NCI-H526 treated with DMSO at 0.1 percent for 48 hours (cell line): ENCODE measurements around the gene TIE1.
A peak's percentile ranks its signal among the peaks of the same experiment; 100 is the strongest.

ENCODE experiments used
- DNase-seq: peaks from one replicate; lab custom pipeline; 2025; lab: John Stamatoyannopoulos, UW

TIE1 gene

GRCh38 chr1:43274125-43274803, 26.5 kb upstream of the TIE1 start:
- DNase-seq: no peak

GRCh38 chr1:43274804-43275180, 26.0 kb upstream of the TIE1 start:
- no peak for DNase-seq

DNA sequence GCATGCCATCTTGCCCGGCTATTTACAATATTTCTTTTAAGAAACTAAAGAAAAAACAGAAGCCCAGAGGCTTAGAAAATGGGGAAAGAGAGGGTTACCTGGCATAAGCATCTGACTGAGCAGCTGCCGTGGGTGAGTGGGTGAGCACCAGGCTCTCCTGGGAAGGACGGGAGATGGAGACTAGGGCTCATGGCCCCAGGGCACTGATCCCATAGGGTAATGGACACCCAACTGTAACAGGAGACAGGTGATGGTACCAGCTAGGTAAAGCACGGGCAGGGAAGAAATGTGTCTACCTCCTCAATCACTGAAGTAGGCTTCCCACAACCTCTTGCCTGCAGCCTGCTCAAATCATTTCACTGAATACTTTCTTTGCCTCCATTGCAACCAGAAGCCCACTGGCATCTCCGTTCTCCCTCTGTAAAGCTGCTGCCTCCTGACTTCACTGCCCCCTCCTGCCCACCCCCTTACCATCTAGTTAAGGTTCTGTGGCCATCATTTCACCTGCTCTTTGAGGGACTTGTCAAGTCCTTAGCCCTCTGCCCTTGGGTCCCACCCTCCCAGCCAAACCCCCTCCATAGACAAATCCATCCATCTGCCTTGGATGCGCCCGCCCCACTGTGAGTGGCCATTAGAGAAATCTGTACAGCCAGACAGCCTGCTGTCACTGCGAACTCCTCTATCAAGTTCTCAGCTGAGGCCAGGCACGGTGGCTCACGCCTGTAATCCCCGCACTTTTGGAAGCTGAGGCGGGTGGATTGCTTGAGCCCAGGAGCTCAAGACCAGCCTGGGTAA, 24.8 kb upstream of the TIE1 start:
- DNase-seq: no peak

DNA sequence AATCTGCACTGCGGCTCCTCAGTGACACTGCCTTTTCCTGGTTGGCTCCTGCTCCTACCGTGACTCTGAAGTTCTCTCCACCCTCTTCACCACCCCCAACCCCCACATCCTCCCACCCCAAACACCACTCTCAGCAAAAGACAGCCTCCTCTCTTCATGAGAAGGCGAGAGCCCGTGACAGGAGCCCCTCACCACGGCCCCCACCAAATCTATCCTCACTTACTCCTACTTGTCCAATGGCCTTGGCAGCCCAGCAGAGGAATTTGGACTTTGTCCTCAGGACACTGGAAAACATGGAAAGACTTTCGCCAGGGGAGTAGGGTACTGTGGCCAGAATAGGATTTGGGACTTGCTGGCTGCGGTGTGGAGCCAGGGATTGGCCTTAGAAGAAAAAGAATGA, 24.1 kb upstream of the TIE1 start:
- no peak for DNase-seq

DNA sequence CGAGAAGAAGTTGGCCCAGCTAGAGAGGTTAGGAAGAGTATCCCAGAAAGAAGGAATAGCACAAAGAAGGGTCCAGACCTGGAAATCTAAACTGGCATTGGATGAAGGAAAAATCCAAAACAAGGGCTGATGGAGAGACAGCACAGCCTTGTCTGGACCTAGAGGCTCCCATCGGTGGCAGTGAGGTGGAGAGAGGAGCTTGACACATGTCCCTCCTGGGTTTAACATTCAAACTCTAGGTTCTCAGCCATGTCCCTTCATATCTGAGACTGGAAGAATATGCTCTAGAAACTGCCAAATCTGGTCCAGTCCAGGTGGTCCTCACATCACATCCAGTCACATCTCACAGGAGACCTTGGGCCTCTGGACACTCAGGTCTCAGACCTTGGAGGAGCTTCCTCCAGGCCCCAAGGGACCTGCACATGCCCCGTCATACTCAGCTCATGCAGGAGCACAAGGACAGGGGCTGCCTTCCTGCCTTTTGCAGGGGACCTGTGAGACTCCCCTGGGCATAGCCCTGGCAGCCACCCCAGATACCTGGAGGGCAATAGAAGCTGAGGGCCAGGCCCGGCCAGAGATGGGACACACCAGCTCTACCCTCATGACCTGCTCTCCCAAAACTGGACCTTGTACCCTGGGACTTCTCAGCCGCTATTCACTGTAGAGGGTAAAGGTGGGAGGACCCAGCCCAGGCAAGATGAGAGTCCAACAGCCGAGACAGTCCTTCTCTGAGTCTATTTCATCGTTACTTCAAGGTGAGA, 23.5 kb upstream of the TIE1 start:
- no peak for DNase-seq

DNA sequence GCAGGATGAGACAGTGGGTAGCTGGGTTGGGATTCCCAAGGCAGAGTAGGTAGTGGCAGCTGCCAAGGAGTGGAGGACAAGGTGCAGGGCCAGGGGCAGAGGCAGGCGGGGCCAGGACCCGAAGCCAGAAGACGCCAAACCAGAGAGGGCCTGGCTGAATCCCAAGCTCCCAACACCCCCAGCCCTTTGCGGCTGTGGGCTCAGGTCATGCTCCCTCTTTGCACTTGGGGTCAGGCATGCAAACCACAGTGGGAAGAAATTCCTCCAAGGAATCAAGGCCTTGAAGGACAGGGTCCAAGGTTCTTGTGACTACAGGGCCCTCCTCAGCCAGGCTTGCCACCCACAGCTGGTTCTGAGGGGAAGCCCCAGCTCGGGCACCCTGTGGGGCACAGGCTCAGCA, 21.6 kb upstream of the TIE1 start:
- no peak for DNase-seq

DNA sequence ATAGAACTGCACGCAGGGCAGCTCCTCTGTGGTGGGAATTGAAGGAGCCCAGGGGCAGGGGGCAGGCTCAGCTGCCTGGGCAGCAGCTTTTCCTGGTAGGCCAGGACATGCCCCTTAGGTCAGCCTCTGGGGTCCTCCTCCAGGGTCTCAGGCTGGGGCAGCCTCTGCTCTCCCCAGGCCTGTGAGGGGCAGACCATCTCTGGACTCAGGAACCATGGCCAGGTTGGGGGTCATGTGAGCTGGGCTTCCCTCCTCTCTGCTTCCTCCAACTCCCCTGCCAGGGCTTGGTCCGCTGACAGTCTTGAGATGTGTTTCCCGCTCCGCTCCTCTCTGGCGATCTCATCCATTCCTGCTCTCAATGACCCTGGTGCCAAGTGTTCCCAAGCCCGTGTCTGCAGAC, 21.1 kb upstream of the TIE1 start:
- no peak for DNase-seq

DNA sequence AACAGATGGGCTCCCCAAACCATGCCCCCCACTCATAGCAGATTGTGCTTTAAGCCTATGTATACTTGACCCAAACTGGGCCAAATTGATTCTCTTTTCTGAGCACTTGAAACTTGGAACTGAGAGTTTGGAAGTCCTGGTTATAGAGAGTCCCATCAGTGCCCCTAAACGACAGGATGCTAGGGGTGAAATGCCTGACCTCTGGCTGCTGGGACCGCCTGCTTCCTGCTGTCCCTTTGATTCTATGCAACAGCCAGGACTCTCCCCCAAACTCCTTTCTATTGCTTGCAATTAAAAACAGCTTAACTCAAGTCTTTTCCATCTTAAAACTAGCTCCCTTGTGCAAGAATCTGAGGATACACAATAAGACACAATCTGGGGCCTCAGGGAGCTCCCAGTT, 20.1 kb upstream of the TIE1 start:
- no peak for DNase-seq

DNA sequence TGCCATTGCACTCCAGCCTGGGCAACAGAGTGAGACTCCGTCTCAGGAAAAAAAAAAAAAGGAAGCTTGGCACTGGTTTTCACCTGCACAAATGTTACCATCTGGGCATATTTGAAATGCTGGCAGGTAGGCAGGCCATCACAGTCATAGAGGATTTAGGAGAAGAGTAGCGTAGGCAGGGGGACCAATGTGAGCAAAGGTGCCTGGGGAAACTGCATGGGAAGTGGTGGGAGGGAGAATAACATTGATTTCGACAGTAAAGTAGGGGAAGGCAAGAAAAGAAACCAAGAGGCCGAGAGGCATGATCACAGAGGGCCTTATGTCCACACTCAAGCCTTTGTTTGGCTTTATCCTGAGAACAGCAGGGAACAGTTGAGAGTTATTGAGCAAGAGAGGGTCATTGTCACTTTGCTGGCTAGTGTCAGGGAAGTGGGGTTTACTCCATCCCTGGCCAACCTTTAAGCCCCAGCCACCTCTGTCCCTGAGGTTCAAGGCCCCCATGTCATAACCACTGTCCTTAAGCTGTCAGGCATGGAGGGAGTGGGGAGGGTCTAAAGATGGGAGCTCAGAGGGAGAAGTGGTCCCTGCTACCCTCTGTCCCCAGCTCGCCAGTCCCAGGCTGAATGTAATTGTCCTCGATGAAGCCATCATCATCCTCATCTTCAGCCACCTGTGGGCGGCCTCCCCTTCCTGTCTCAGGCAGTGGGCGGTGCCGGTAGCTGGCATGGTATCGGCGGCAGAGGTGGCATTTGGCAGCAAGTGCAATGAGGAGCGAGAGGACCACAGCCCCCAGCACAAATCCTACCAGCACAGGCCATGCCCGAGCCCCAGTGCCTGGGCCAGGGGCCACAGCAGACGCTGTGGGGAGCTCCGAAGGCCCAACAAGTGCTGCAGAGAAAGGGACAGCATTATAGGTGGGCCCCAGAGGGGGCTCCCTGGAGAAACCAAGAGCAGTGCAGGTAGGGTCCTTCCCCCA, 18.3 kb upstream of the TIE1 start:
- no peak for DNase-seq

- DNase-seq: peak; percentile 22
These were observed 16.7 kb upstream of the TIE1 start for GRCh38 chr1:43284065-43284464.

- DNase-seq: no peak
These were observed 16.2 kb upstream of the TIE1 start for GRCh38 chr1:43284546-43285110.

DNA sequence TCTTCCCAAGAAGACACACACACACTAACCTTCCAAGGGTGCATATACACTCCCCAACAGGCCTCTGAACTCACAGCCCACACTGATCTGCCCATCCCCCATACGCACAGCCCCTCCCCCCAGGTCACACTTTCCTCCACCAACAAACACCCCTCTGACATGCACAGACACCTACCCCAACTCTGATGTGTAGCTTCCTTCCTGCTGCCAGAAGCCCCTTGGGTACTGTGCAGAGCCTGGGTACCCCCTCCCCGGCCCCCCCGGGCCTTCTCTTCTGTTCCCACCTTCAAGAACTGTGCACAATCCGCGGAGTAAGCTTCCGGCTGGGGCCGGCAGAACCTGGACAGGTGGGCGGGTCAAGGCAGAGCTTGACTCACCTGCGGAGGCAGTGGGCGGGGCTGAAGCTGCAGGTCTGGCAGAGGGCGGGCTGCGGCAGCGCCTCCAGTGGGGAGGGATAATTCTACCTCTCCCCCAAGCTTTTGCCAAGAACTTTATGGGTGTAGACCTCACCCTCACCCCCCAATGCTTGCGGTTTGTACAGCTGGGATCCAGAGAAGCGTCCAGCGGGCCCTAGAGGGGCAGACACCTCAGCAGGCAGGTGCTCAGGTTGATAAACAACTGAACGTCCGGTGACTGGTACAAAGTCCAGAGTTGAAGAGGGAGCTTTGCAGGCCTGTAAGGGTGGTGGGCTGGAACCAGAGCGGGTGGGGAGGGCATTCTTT, 15.4 kb upstream of the TIE1 start, which contains the start of gene C1orf210:
Gene C1orf210 (minus strand): TSS at position 313 of the 722 bp plus-strand sequence. CDS start 2,311 bp downstream, outside the sequence.
- peak; percentile 96 for DNase-seq

DNA sequence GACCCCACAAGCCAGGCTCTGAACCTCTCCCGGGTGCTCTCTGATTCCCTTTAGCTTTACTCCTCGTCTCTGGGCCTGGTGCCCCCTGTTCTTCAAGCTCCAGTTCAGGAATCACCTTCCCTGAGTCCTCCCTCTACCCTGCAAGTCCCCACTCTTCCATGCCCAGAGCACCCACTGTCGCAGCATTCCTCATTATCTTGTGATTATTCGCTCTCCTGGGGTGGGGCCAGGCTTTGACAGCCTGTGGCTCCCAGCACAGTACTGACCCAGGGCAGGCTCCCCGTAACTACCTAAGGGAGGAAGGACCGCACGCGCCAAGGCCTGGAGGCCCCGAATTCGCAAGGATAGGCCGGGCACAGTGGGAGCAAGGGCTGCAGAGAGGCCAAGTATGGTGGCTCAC, 14.7 kb upstream of the TIE1 start:
- DNase-seq: peak; percentile 65

GRCh38 chr1:43286533-43286932, 14.2 kb upstream of the TIE1 start:
- no peak for DNase-seq

- DNase-seq: no peak
These were observed 12.6 kb upstream of the TIE1 start for GRCh38 chr1:43288058-43288784.

DNA sequence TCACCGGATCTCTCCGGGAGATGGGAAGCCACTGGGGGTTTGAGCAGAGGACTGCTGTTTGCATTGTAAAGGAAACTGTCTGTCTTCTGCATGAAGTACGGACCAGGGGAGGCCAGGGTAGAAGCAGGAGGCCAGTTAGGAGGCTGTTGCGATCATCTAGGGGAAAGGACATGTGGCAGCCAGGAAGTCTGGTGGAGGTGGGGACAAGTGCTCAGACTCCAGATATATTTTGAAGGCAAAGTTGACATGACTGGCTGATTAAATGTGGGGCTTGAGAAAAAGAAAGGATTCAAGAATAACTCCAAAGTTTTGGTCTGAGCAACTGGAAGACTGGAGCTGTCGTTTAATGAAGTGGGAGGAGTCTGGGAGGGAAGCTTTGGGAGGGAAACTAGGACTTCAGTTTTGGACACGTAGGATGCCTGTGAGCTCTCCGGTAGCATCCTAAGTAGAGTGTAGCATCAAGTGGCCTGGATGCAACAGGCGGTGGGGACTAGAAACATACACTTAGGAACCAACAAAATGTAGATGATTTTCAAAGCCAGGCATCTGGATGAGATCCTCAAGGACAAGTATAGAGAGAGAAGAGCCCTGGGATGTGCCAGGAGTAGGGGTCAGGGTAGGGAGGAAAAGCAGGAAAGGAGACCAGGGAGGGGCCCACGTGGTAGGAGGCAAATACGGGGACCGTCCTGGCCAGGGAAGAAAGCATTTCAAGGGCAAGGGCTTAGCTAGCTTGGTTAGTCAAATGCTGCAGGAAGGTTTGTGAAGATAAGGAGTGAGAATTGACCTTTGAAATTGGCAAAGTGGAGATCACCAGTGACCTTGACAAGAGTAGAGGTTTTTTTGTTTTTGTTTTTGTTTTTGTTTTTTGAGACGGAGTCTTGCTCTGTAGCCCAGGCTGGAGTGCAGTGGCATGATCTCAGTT, 11.7 kb upstream of the TIE1 start:
- no peak for DNase-seq

DNA sequence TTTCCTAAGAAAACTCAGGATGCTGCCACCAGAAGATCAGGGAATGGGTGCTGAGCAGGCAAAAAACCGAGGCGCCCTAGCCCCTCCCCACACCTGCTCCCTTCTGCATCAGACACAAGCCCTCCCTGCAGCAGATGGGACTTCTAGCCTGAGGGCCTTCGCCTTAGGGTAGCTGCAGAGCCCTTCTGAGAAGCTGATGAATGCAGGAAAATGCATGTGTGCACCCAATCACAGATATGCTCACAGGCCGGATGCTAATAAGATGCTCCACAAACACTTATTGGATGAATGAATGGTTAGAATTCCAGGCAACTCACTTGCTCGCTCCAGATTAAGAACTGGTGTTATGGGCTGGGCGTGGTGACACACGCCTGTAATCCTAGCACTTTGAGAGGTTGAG, 8.6 kb upstream of the TIE1 start:
- no peak for DNase-seq

GRCh38 chr1:43292679-43293078, 8.1 kb upstream of the TIE1 start:
- no peak for DNase-seq

- no peak for DNase-seq
These were observed 7.6 kb upstream of the TIE1 start for GRCh38 chr1:43293176-43293575.
